OCI-LY7 (cell line): ENCODE data around the gene GSG1L2. TPM values are rescaled to one million over a fixed set of nuclear protein-coding genes. Genes with fewer than 3 reads are reported as not detected.

ENCODE experiments used
- BruUV-seq: library from RNA; stranded (reverse); fragments of 400-500 nt; replicated peaks from 2 replicates; lab custom pipeline; 2021; lab: Mats Ljungman, UMichigan
- CTCF ChIA-PET: fragments of 300-600 bp; sonication (Branson Sonifier 250); formaldehyde crosslinking; loops from one replicate; lab custom pipeline; 2022; ENCODE audit warnings: antibody characterized with exemption; ENCODE audit not compliant: unreplicated experiment; lab: Charles Lee
- POLR2A ChIA-PET: fragments of 300-600 bp; sonication (Branson Sonifier 250); formaldehyde crosslinking; loops from one replicate; lab custom pipeline; 2022; ENCODE audit warnings: antibody characterized with exemption; lab: Charles Lee
- DNase-seq: peaks from one replicate; pipeline ENCODE4 v3.0.0-alpha.2; 2015; ENCODE audit warnings: low spot score
- H2AFZ ChIP-seq: fragments of 200-600 bp; sonication (generic), shearing (Covaris generic); 2 replicates; pipeline ENCODE4 v1.6.1; 2014; ENCODE audit warnings: mild to moderate bottlenecking, antibody characterized with exemption, low read length, moderate library complexity
- H3K27ac ChIP-seq: fragments of 200-600 bp; sonication (generic); 2 replicates; pipeline ENCODE4 v1.5.1; 2014; ENCODE audit warnings: mixed run types, low read depth, mild to moderate bottlenecking, moderate library complexity, low read length, inconsistent platforms; ENCODE audit not compliant: poor library complexity, severe bottlenecking
- H3K36me3 ChIP-seq: fragments of 200-600 bp; sonication (generic); 2 replicates; pipeline ENCODE4 v1.6.1; 2014; ENCODE audit warnings: mild to moderate bottlenecking, antibody characterized with exemption, low read length, moderate library complexity, mixed read lengths; ENCODE audit not compliant: insufficient read depth
- H3K4me1 ChIP-seq: fragments of 200-600 bp; sonication (generic); 2 replicates; pipeline ENCODE4 v1.5.1; 2014; ENCODE audit warnings: mild to moderate bottlenecking, low read length; ENCODE audit not compliant: insufficient read depth, poor library complexity, severe bottlenecking
- H3K4me2 ChIP-seq: fragments of 200-600 bp; sonication (generic); 2 replicates; pipeline ENCODE4 v1.6.1; 2014; ENCODE audit warnings: mild to moderate bottlenecking, low read length
- H3K4me3 ChIP-seq: fragments of 200-600 bp; sonication (generic); 2 replicates; pipeline ENCODE4 v1.5.1; 2014; ENCODE audit warnings: mild to moderate bottlenecking, low read depth, low read length; ENCODE audit not compliant: poor library complexity, severe bottlenecking
- H3K79me2 ChIP-seq: fragments of 200-600 bp; sonication (generic); 2 replicates; pipeline ENCODE4 v1.6.1; 2016; ENCODE audit warnings: low read depth, mild to moderate bottlenecking, low read length, moderate library complexity, mixed read lengths; ENCODE audit not compliant: insufficient read depth
- H3K9me2 ChIP-seq: fragments of 200-600 bp; sonication (generic); 2 replicates; pipeline ENCODE4 v1.6.1; 2016; ENCODE audit warnings: mild to moderate bottlenecking, low read length, mixed read lengths; ENCODE audit not compliant: insufficient read depth
- H3K9me3 ChIP-seq: fragments of 200-600 bp; sonication (generic); 2 replicates; pipeline ENCODE4 v1.6.1; 2014; ENCODE audit warnings: mild to moderate bottlenecking, mixed run types, low read length, mixed read lengths
- H4K20me1 ChIP-seq: fragments of 200-600 bp; sonication (generic); 2 replicates; pipeline ENCODE4 v1.6.1; 2014; ENCODE audit warnings: mild to moderate bottlenecking, antibody characterized with exemption, low read length, moderate library complexity, mixed read lengths; ENCODE audit not compliant: insufficient read depth
- CTCF ChIP-seq: fragments of 200-600 bp; sonication (generic); conservative IDR thresholded peaks from 2 replicates; pipeline ENCODE4 v1.5.1; 2014; ENCODE audit warnings: mild to moderate bottlenecking, antibody characterized with exemption, low read length, moderate library complexity, mixed read lengths
- EZH2phosphoT487 ChIP-seq: fragments of 200-600 bp; sonication (generic); IDR thresholded peaks from 2 replicates; pipeline ENCODE4 v1.6.1; 2018; ENCODE audit warnings: low read depth, borderline replicate concordance, mild to moderate bottlenecking, mixed run types, antibody characterized with exemption, low read length, moderate library complexity, mixed read lengths
- intact Hi-C: fragments of 100-400 bp; cut with micrococcal nuclease; formaldehyde crosslinking; loops from one replicate; pipeline ENCODE4 v1.10.0; 2022; ENCODE audit not compliant: unreplicated experiment
- total RNA-seq, 2 experiments: library from RNA; depleted of rRNA in 1 of 2; stranded (reverse); fragments of >200 nt in 1 of 2; shearing (Covaris generic) in 1 of 2; gene quantifications; 2 replicates each; pipeline ENCODE4 v1.2.3, GENCODE V29; 2014 to 2022

Gene GSG1L2
- total RNA-seq, 2 experiments from 2014 or later: not detected

- ChIA-PET CTCF (no interaction called here), POLR2A (interaction anchor here (0.5 kb wide), 1 partner anchor 114 kb away, joined by 3 read pairs; no protein-coding TSS in a partner anchor)
Measured at GRCh38 chr17:9859781-9860180, 37.9 kb upstream of the GSG1L2 start.

GRCh38 chr17:9855036-9855435, 33.2 kb upstream of the GSG1L2 start:
- Histone ChIP-seq H3K4me1 (no peaks in the 10 kb centered on the region), H3K27ac (no peak overlapping the region), H3K4me2 (no peak overlapping the region), H2AFZ (no peak overlapping the region), H3K79me2 (no peaks in the 10 kb centered on the region), H3K36me3 (no peaks in the 10 kb centered on the region), H4K20me1 (no peaks in the 10 kb centered on the region), H3K4me3 (no peak overlapping the region), H3K9me2 (no peaks in the 10 kb centered on the region), H3K9me3 (no peaks in the 10 kb centered on the region)
- intact Hi-C loops: no loop called here
- DNase-seq: no peak
- no peak for TF ChIP-seq EZH2phosphoT487
- no peak for TF ChIP-seq CTCF
- POLR2A ChIA-PET: interaction anchor here (0.5 kb wide), 1 partner anchor 1039 kb away, joined by 3 read pairs; no protein-coding TSS in a partner anchor
- CTCF ChIA-PET: no interaction called here
- no TSS peak for BruUV-seq

More at GRCh38 chr17:9859781-9860180, 37.9 kb upstream of the GSG1L2 start:
- Histone ChIP-seq H3K4me3 (no peak overlapping the region), H3K36me3 (no peaks in the 10 kb centered on the region), H3K4me1 (no peaks in the 10 kb centered on the region), H3K9me2 (no peaks in the 10 kb centered on the region), H3K4me2 (no peak overlapping the region), H2AFZ (no peak overlapping the region), H3K27ac (no peak overlapping the region), H3K79me2 (no peaks in the 10 kb centered on the region), H4K20me1 (no peaks in the 10 kb centered on the region), H3K9me3 (no peaks in the 10 kb centered on the region)
- intact Hi-C loops: no loop called here
- TF ChIP-seq CTCF (no peak), EZH2phosphoT487 (no peak)
- no TSS peak for BruUV-seq
- DNase-seq: no peak

- Histone ChIP-seq H3K9me2 (no peaks in the 10 kb centered on the region), H2AFZ (no peak overlapping the region), H3K79me2 (no peaks in the 10 kb centered on the region), H3K36me3 (no peaks in the 10 kb centered on the region), H3K9me3 (no peaks in the 10 kb centered on the region), H3K4me2 (no peak overlapping the region), H4K20me1 (no peaks in the 10 kb centered on the region), H3K4me1 (no peaks in the 10 kb centered on the region), H3K27ac (no peak overlapping the region), H3K4me3 (no peak overlapping the region)
- ChIA-PET CTCF (no interaction called here), POLR2A (no interaction called here)
- DNase-seq: no peak
- BruUV-seq: no TSS peak
- TF ChIP-seq CTCF: no peak
- no peak for TF ChIP-seq EZH2phosphoT487
- intact Hi-C loops: no loop called here
Measured at GRCh38 chr17:9854255-9854654, 32.4 kb upstream of the GSG1L2 start.
